Germinal center (tissue), 1 donor: ENCODE results near the gene PASD1.

Source experiments
- DNase-seq: peaks from one replicate; pipeline ENCODE4 v3.0.0; 2012; ENCODE audit warnings: mixed read lengths, low spot score

Gene PASD1

DNA sequence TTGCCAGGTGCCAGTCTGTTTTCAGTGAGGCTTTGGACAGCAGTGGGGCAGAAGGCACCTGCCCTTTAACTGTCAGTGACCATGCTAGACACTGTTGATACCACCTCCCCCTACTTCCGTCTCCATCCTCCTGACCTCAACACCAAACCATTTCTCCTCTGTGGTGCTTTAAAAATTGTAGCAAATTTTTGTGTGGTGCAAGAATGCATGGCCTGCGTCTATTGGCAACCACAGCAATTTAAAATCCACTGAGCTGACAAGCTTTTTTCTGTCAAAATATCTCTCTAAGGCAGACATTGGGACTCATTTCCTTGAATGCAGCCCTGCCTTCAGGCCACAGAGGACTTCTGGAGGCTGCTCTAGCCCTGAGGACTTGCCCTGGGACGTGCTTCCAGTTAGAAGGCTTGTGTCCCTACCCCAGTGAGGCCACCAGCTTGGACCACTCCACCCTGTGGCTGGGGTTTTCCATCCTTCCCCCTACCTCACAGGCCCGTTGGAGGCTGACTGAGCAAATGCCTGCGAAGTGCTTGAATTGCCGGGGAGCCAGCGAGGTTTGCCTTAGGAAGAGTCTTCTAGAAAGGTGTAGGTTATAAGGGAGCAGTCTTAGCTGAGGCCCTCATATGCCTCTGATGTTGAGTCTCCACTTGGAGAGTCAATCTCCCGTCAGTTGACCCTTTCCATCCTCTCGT is 138.7 kb downstream of the PASD1 start:
- DNase-seq: no peak

DNA sequence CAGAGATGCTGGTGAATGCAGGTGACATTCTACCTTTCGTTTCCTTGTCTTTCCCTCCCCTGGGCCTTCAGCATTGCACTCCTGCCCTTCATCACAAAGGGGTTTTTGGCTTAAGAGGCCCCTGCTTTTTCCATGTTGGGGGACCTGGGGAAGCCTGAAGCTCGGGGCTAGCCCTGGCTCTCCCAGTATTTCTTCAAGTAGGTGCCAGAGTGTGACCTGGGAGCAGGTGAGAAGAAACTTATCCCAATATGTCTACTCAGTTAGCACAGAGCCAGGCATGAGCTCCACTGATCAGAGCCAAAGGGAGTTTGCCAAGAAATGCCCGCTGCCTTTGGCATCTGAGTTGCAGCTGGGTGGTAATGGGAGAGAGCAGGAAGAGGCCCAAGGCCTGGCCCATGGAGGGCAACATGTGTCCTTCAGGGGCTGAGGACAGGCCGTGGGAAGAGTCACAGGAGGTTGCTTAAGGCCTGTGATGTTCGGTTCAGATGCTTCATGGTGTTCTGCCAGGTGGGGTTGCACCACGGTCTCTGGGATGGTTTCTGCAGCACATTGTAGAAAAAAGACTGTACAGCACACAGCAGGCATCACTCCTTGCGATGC is 139.4 kb downstream of the PASD1 start:
- no peak for DNase-seq

GRCh38 chrX:151703487-151703886 is 140.0 kb downstream of the PASD1 start:
- DNase-seq: no peak

DNA sequence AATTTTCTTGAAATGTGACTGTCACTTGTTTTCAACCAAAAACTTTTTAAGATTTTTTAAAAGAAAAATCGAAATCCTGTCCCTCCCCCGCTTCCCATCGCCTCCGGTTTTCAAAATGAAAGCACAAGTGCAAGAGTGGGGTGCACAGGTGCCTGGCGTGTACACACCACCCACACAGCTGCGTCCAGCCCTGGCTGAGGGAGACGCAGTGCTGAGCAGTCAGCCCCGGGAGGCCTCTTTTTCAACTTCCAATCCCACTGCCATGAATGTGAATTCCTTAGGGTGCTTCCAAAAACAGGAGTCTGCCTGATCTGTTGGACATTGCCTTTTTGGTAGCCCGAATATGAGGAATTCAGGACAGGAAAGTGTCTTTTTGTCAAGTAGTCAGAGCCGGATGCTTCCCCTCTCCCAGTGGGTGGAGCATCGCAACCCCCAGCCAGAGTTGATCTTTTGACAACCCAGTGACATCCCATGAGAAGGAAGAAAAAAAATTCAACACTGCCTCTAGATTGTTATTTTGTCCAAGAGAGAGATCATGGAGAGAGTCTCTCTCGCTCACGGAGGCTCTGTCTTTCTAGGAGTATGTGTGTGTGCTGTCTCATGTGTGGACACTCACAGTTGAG is 140.7 kb downstream of the PASD1 start:
- DNase-seq: no peak

DNA sequence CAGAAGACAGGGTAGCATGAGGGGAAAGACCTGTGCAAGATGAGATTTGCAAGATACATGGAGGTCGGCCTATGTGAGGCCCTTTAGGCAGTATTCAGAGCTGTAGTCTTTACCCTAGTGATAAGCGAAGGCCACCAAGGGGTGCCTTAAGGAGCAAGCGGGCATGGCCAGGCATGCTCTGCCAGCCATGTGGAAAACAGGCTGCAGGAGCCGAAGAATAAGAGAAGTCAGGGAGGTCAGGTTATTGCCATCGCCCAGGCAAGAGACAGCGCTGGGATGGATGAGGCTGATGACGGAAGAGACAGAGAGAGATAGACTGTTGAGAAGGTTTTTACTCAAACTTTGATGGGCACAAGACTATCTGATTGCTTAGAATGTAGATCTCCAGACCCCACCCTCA is 145.3 kb downstream of the PASD1 start:
- no peak for DNase-seq

DNA sequence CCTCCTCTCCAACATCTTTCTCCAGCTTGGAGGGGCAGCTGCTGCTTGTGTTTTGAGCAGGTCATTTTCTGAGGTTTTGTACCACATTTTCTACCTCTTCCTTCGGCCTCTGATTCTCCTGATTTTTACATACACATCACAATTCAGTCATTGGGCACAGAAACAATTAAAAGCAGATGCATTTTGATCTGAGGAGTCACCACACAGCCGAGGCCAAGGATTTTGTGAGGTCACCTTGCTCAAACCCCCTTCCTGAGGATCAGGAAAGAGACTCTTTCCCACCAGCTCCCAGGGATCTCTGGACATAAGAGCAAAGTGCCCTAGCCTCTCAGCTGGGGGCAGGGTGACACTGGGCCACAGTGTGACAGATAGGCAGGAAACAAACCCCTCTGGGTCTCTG is 147.0 kb downstream of the PASD1 start:
- no peak for DNase-seq

DNA sequence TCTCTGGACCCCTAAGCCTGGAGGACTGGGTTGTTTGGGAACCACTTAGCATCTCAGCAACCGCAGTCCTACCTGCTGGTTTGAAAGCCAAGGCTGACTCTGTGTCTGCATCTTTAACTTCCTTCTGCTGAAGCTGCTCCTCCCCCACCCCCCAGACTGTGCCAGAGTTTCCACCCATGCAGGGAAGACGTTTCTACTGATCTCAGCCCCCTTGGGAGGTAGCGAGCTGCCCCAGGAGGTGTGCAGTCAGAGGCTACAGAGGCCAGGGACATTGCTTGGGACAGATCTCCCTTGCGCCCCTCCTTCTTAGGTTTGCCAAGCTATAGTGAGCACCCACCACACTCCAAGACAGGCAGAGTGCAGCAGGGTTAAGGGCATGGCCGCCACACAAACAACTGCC is 147.7 kb downstream of the PASD1 start:
- no peak for DNase-seq

DNA sequence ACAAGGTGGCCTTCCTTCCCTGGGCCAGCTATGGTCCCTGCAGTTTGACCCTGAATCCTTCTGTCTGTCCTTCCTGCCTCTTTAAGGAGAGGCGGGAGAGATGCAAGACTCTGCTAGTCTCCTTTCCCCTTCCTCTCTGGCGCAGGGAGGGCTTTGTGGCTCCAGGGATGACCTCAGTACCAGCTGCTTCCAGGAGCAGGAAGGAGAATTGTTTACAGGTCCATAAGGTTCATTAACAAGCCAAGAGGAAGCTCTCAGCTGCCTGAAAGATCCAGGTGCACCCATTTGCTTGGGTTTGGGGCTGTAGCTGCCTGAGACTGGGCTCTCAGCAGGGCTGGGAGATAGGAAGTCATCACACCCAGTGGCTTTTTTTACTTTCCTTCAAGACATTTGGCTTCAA is 148.3 kb downstream of the PASD1 start:
- DNase-seq: no peak

- DNase-seq: no peak
Measured at GRCh38 chrX:151712253-151712652, 148.8 kb downstream of the PASD1 start.

DNA sequence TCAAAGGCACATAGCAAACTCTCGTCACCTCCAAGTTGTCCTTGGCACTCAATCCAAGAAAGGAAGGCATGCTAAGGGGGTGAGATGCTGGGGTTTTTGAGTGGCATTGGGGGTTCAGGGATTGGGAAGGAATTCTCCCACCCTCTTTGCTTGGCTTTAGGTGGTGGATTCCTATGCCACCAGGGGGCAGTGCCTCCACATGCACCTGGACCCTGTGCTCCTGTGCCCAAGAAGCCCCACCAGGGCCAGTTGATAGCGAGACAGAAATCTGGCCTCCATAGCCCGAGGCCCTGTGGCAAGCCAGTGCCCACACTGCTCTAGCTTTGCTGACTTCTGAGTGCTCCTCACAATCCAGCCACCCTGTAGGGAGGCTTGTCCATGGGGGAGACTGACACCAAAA is 150.4 kb downstream of the PASD1 start:
- DNase-seq: peak; percentile 16

DNA sequence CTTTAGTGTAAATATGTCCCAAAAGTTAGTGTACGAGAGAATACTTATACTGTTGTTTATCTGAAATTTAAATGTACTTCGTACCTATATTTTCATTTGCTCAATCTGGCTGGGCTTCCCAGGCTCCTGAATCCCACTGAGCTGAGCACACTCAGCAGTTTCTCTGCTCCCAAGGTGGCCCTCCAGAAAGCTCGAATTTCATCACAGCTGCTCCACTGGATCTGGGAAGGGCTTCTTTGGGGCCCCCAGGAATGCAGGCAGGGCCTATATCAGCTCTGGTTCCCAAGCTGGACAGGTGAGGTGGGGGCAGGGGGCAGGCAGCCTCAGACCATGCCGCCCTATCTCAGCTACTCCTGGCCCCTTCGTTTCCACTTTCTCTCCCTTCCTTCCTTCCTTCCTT is 150.9 kb downstream of the PASD1 start:
- no peak for DNase-seq

- DNase-seq: no peak
Measured at GRCh38 chrX:151715752-151716151, 152.3 kb downstream of the PASD1 start, which contains the start of gene FATE1. FATE1 (plus strand) TSS chrX:151716035; CDS start chrX:151716120, 85 bp downstream.

- no peak for DNase-seq
Measured at GRCh38 chrX:151722241-151722846, 158.9 kb downstream of the PASD1 start.

DNA sequence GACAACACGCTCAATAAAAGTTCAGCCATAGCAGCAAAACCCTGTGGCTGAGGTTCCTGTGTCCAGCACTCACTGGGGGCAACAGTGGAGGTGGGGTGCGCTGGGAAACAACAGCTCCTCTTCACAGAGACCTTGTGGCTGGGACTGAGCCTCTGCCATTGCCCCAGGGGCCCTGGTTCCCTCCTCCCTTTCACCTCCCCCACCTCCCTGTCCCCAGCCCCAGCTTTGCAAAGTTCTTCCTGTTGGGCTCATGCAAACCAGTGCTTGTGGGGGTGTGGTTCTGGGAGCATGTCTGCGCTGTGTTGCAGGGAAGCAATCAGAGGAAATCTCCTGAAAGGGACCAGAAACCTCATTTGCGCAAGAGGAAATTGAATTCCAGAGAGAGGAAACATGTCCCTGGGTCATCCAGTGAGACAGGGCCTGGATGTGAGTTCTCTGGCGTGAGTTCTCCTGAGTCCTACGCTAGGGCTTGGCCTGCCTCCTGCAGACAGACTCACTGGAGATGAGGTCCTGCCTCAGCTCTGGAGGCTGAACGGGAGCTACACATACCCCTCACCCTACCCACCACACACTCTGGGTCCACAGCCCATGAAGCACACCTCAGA is 159.8 kb downstream of the PASD1 start:
- no peak for DNase-seq

DNA sequence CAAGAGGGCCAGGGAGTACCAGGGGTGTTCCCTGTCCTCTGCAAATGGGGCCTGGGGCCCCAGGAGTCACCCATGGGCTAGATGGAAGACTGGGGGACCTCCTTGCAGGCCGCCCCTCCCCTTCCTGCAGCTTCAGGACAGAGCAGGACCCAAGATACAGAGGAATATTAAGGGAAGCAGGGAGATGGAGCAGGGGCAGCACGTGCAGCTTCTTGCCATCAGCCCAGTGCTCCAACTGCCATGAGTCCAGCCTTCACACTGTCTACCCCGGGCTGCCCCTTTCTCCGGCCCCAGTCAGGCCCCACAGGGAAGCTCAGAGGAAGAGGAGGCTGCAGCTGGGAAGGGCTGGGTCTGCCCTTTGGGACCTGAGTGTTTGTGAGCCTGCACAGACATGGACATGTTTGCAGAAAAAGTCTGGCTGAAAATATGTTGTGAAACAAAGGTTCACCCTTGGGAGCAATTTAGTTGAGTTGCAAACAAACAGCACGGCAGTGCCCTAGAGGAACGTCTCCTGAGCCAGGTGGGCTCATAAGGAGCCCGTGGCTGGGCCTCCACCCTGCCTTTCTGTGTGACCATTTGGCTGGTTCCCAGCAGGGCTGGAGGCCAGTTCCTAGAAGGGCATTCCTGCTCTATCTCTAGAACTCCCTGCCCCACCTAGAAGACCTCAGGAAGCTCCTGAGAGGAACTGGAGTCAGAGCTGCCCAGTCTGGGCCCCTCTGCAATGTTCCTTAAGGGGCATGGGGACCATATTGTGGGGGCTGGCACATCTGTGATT is 161.3 kb downstream of the PASD1 start:
- no peak for DNase-seq

GRCh38 chrX:151725338-151725614 is 161.8 kb downstream of the PASD1 start:
- no peak for DNase-seq
